Sigmoid colon (tissue), 4 donors: Measurements from ENCODE around the gene TAGAP.

Experiments
- CTCF ChIP-seq, 4 experiments: fragments of 450-650 bp in 3 of 4; fragments of 200-600 bp in 1 of 4; IDR thresholded peaks; one replicate each; pipeline ENCODE4 v1.5.1; 2016 to 2019; ENCODE audit warnings: antibody characterized with exemption in 4 of 4, mild to moderate bottlenecking in 3 of 4, moderate library complexity in 2 of 4
- EP300 ChIP-seq, 4 donors: sonication (generic); formaldehyde crosslinking; IDR thresholded peaks; one replicate each; pipeline ENCODE4 v1.6.1; 2017; ENCODE audit warnings: antibody characterized with exemption in 4 of 4
- POLR2A ChIP-seq, 2 donors: fragments of 450-650 bp; IDR thresholded peaks; one replicate each; pipeline ENCODE4 v1.6.1; 2016; ENCODE audit warnings: antibody characterized with exemption in 2 of 2, mild to moderate bottlenecking in 2 of 2, moderate library complexity in 2 of 2
- POLR2AphosphoS5 ChIP-seq, 4 donors: sonication (generic); formaldehyde crosslinking; IDR thresholded peaks; one replicate each; pipeline ENCODE4 v1.6.1; 2017; ENCODE audit warnings: antibody characterized with exemption in 4 of 4

- TF ChIP-seq CTCF (IDR thresholded peaks at IDR 0.05) = no peak
- TF ChIP-seq POLR2AphosphoS5 (IDR thresholded peaks at IDR 0.05) = no peak
- no peak for TF ChIP-seq EP300 (IDR thresholded peaks at IDR 0.05)
- TF ChIP-seq POLR2A (IDR thresholded peaks at IDR 0.05) = no peak
Observed at GRCh38 chr6:159005436-159005835, 39.4 kb downstream of the TAGAP start.
